ENCODE measurements around the gene AP2A1.

AP2A1 gene

GRCh38 chr19:49837009-49837310 lies 70.2 kb downstream of the AP2A1 start:
- in situ Hi-C loops (cut with HindIII; ENCODE audit: low sequenced_read_pairs), result no loop called here

GRCh38 chr19:49837425-49837824 lies 70.6 kb downstream of the AP2A1 start:
- in situ Hi-C loops (cut with HindIII; ENCODE audit: low sequenced_read_pairs), result no loop called here

GRCh38 chr19:49838885-49839588 lies 72.2 kb downstream of the AP2A1 start:
- in situ Hi-C loops (cut with HindIII; ENCODE audit: low sequenced_read_pairs), result no loop called here

- in situ Hi-C loops (cut with HindIII; ENCODE audit: low sequenced_read_pairs), result no loop called here
Observed at GRCh38 chr19:49839713-49840112, 72.9 kb downstream of the AP2A1 start.

GRCh38 chr19:49840321-49840720 lies 73.5 kb downstream of the AP2A1 start:
- in situ Hi-C loops (cut with HindIII; ENCODE audit: low sequenced_read_pairs), result no loop called here

GRCh38 chr19:49840736-49841249 lies 74.0 kb downstream of the AP2A1 start:
- in situ Hi-C loops (cut with HindIII; ENCODE audit: low sequenced_read_pairs), result no loop called here

- in situ Hi-C loops (cut with HindIII; ENCODE audit: low sequenced_read_pairs), result no loop called here
Observed at GRCh38 chr19:49843265-49843664, 76.5 kb downstream of the AP2A1 start.

- in situ Hi-C loops (cut with HindIII; ENCODE audit: low sequenced_read_pairs), result no loop called here
Observed at GRCh38 chr19:49844138-49845095, 77.6 kb downstream of the AP2A1 start.

GRCh38 chr19:49845414-49845813 lies 78.6 kb downstream of the AP2A1 start:
- in situ Hi-C loops (cut with HindIII; ENCODE audit: low sequenced_read_pairs), result no loop called here

- in situ Hi-C loops (cut with HindIII; ENCODE audit: low sequenced_read_pairs), result no loop called here
Observed at GRCh38 chr19:49846408-49846807, 79.6 kb downstream of the AP2A1 start.

- in situ Hi-C loops (cut with HindIII; ENCODE audit: low sequenced_read_pairs), result no loop called here
Observed at GRCh38 chr19:49847731-49848696, 81.2 kb downstream of the AP2A1 start.

GRCh38 chr19:49848938-49849337 lies 82.1 kb downstream of the AP2A1 start:
- in situ Hi-C loops (cut with HindIII; ENCODE audit: low sequenced_read_pairs), result no loop called here

- in situ Hi-C loops (cut with HindIII; ENCODE audit: low sequenced_read_pairs), result no loop called here
Observed at GRCh38 chr19:49849433-49850220, 82.8 kb downstream of the AP2A1 start.

- in situ Hi-C loops (cut with HindIII; ENCODE audit: low sequenced_read_pairs), result no loop called here
Observed at GRCh38 chr19:49850221-49850486, 83.4 kb downstream of the AP2A1 start.

GRCh38 chr19:49850487-49851342 lies 83.9 kb downstream of the AP2A1 start, which contains the start of gene PTOV1:
Gene PTOV1, plus strand, starts transcription at chr19:49851159.
- in situ Hi-C loops (cut with HindIII; ENCODE audit: low sequenced_read_pairs), result no loop called here

GRCh38 chr19:49851456-49852259 lies 84.9 kb downstream of the AP2A1 start:
- in situ Hi-C loops (cut with HindIII; ENCODE audit: low sequenced_read_pairs), result no loop called here

GRCh38 chr19:49852631-49853126 lies 85.9 kb downstream of the AP2A1 start:
- in situ Hi-C loops (cut with HindIII; ENCODE audit: low sequenced_read_pairs), result no loop called here

- in situ Hi-C loops (cut with HindIII; ENCODE audit: low sequenced_read_pairs), result no loop called here
Observed at GRCh38 chr19:49853852-49854377, 87.1 kb downstream of the AP2A1 start.
